ENCODE results near the gene MED7. TPM values are rescaled to one million over a fixed set of nuclear protein-coding genes. Genes with fewer than 3 reads are reported as not detected.

The MED7 gene
- total RNA-seq, 1 experiment from 2014 or later, result 13.2 TPM

- peak; percentile 32 for DNase-seq (ENCODE audit: low read depth)
Measured at GRCh38 chr5:157107508-157107907, 35.2 kb downstream of the MED7 start.

GRCh38 chr5:157106630-157107461 lies 35.8 kb downstream of the MED7 start:
- peak; percentile 25 for DNase-seq (ENCODE audit: low read depth)

- DNase-seq (ENCODE audit: low read depth), result peak; percentile 59
Measured at GRCh38 chr5:157100140-157100679, 42.5 kb downstream of the MED7 start.

GRCh38 chr5:157088342-157088990 lies 54.2 kb downstream of the MED7 start:
- DNase-seq (ENCODE audit: low read depth), result no peak

Other genes starting within 250 kb of the MED7 start
- gene TIMD4, start 179.6 kb downstream of the MED7 start, total RNA-seq (2014; rRNA removed; shearing (Covaris generic)), result not detected in 2 replicates
- gene HAVCR1, start 83.7 kb downstream of the MED7 start, total RNA-seq (2014; rRNA removed; shearing (Covaris generic)), result not detected in 2 replicates
- gene HAVCR2, start 33.8 kb downstream of the MED7 start, total RNA-seq (2014; rRNA removed; shearing (Covaris generic)), result 0.20 and 0.39 TPM in 2 replicates
- not detected in 2 replicates for gene GARIN3, start 23.4 kb upstream of the MED7 start, total RNA-seq (2014; rRNA removed; shearing (Covaris generic))
- not detected in 2 replicates for gene ITK, start 38.0 kb upstream of the MED7 start, total RNA-seq (2014; rRNA removed; shearing (Covaris generic))
- 57.2 and 57.6 TPM in 2 replicates for gene CYFIP2, start 123.3 kb upstream of the MED7 start, total RNA-seq (2014; rRNA removed; shearing (Covaris generic))